GM19193 (cell line): ENCODE measurements around the gene HES1.
A peak's percentile ranks its signal among the peaks of the same experiment; 100 is the strongest.

Source experiments
- POLR2A ChIP-seq: IDR thresholded peaks from 4 replicates; pipeline ENCODE4 v1.6.1; 2011; ENCODE audit not compliant: insufficient read depth, insufficient read length; ENCODE audit errors: extremely low read depth

Gene HES1

GRCh38 chr3:194132465-194133286, 3.3 kb upstream of the HES1 start:
- no peak for TF ChIP-seq POLR2A

- TF ChIP-seq POLR2A = no peak
These were observed 2.2 kb upstream of the HES1 start for GRCh38 chr3:194133661-194134230.

- no peak for TF ChIP-seq POLR2A
These were observed 1.7 kb upstream of the HES1 start for GRCh38 chr3:194134231-194134756.

- peak; percentile 58 for TF ChIP-seq POLR2A
These were observed 1.0 kb upstream of the HES1 start for GRCh38 chr3:194134757-194135515.

GRCh38 chr3:194135516-194135805, 487 bp upstream of the HES1 start:
- TF ChIP-seq POLR2A = no peak

GRCh38 chr3:194136519-194137007, 615 bp downstream of the HES1 start:
- TF ChIP-seq POLR2A = no peak

- peak; percentile 1 for TF ChIP-seq POLR2A
These were observed 1.1 kb downstream of the HES1 start for GRCh38 chr3:194137008-194137505.

GRCh38 chr3:194137506-194138474, 1.8 kb downstream of the HES1 start:
- no peak for TF ChIP-seq POLR2A

- no peak for TF ChIP-seq POLR2A
These were observed 2.8 kb downstream of the HES1 start for GRCh38 chr3:194138732-194139070.

- TF ChIP-seq POLR2A = no peak
These were observed 3.3 kb downstream of the HES1 start for GRCh38 chr3:194139071-194139813.

- no peak for TF ChIP-seq POLR2A
These were observed 4.0 kb downstream of the HES1 start for GRCh38 chr3:194139814-194140391.

GRCh38 chr3:194140520-194141414, 4.8 kb downstream of the HES1 start:
- TF ChIP-seq POLR2A = peak; percentile 39

GRCh38 chr3:194141415-194142155, 5.6 kb downstream of the HES1 start:
- no peak for TF ChIP-seq POLR2A
